Measurements from ENCODE around the gene CACNG3. TPM values are rescaled to one million over a fixed set of nuclear protein-coding genes. Genes with fewer than 3 reads are reported as not detected.
"Not testable (repeated sequence)": the region's sequence is repeated elsewhere in the genome, so short reads cannot be mapped to it uniquely, and the experiment has no call there.

The CACNG3 gene
- total RNA-seq, 1 donor from 2014 or later: not detected

GRCh38 chr16:24332582-24333090 lies 76.5 kb downstream of the CACNG3 start:
- H3K4me1 ChIP-seq: no peaks in the 10 kb centered on the region
- H3K9me3 ChIP-seq: no peaks in the 10 kb centered on the region
- DNase-seq (ENCODE audit: low spot score in 2 of 2): no peak
- H3K4me3 ChIP-seq: no peak overlapping the region
- H3K36me3 ChIP-seq: no peaks in the 10 kb centered on the region
- H3K27ac ChIP-seq: no peak overlapping the region
- no peaks in the 10 kb centered on the region for H3K27me3 ChIP-seq
- TF ChIP-seq, protein P1, sequence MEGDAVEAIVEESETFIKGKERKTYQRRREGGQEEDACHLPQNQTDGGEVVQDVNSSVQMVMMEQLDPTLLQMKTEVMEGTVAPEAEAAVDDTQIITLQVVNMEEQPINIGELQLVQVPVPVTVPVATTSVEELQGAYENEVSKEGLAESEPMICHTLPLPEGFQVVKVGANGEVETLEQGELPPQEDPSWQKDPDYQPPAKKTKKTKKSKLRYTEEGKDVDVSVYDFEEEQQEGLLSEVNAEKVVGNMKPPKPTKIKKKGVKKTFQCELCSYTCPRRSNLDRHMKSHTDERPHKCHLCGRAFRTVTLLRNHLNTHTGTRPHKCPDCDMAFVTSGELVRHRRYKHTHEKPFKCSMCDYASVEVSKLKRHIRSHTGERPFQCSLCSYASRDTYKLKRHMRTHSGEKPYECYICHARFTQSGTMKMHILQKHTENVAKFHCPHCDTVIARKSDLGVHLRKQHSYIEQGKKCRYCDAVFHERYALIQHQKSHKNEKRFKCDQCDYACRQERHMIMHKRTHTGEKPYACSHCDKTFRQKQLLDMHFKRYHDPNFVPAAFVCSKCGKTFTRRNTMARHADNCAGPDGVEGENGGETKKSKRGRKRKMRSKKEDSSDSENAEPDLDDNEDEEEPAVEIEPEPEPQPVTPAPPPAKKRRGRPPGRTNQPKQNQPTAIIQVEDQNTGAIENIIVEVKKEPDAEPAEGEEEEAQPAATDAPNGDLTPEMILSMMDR (IDR thresholded peaks at IDR 0.05): no peak
- intact Hi-C loops (cut with DNase I): no loop called here

- Histone ChIP-seq H3K27me3 (no peaks in the 10 kb centered on the region), H3K4me3 (no peak overlapping the region), H3K4me1 (no peaks in the 10 kb centered on the region), H3K36me3 (no peaks in the 10 kb centered on the region), H3K27ac (no peak overlapping the region), H3K9me3 (no peaks in the 10 kb centered on the region)
- no peak for DNase-seq (ENCODE audit: low spot score in 2 of 2)
- intact Hi-C loops (cut with DNase I): no loop called here
- TF ChIP-seq, protein P1 (IDR thresholded peaks at IDR 0.05): no peak
Measured at GRCh38 chr16:24336491-24336890, 80.4 kb downstream of the CACNG3 start.

DNA sequence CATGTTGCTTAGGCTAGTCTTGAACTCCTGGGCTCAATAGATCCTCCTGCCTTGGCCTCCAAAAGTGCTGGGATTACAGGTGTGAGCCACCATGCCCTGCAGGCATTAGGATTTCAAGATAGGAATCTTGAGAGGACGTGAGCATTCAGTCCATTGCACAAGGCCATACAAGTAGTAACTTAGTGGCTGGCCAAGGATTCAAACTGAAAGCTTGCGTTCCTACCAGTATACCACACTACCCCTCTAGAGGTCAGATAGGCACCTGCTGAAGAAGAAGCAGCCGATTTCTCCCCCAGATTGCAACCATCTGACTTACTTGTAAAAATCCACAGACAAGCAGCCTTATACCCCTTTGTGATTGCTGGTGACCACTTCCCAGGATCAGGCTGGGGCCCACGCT lies 80.9 kb downstream of the CACNG3 start:
- TF ChIP-seq, protein P1 (IDR thresholded peaks at IDR 0.05): no peak

DNA sequence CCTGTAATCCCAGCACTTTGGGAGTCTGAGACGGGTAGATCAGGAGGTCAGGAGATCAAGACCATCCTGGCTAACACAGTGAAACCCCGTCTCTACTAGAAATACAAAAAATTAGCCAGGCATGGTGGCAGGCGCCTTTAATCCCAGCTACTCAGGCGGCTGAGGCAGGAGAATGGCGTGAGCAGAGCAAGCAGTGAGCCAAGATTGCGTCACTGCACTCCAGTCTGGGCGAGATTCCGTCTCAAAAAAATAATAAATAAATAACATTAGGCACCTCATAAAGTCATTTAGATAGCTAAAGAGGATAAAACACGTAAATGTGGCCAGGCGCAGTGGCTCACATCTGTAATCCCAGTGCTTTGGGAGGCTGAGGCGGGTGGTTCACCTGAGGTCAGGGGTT lies 87.7 kb downstream of the CACNG3 start:
- DNase-seq (ENCODE audit: low spot score in 2 of 2); H3K4me3 ChIP-seq; H3K27ac ChIP-seq; H3K4me1 ChIP-seq; H3K9me3 ChIP-seq; H3K36me3 ChIP-seq; intact Hi-C loops (cut with DNase I); H3K27me3 ChIP-seq: not testable (repeated sequence)

More for the DNA sequence above, 80.9 kb downstream of the CACNG3 start:
- H3K36me3 ChIP-seq: no peaks in the 10 kb centered on the region
- no peak overlapping the region for H3K27ac ChIP-seq
- intact Hi-C loops (cut with DNase I): no loop called here
- H3K4me1 ChIP-seq: no peaks in the 10 kb centered on the region
- H3K27me3 ChIP-seq: no peaks in the 10 kb centered on the region
- H3K9me3 ChIP-seq: no peaks in the 10 kb centered on the region
- no peak for DNase-seq (ENCODE audit: low spot score in 2 of 2)
- H3K4me3 ChIP-seq: no peak overlapping the region

DNA sequence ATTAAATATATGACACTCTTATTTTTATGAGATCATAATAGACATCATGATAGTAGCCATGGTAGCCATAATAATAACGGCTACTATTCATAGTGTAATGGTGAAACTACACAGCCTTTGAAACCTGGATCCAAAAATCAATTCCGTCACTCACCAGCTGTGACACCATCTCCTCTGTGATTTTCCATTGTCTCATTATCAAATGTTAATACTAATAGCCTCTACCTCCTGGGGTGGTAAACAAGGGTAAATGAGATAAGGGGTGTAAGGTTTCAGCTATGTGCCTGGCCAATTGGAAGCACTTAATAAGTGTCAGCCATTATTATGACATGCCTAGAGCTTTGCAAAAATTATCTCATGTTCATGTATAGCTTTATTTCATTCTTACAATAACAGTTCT lies 88.6 kb downstream of the CACNG3 start:
- Histone ChIP-seq H3K9me3 (no peaks in the 10 kb centered on the region), H3K4me3 (no peak overlapping the region), H3K36me3 (no peaks in the 10 kb centered on the region), H3K4me1 (no peaks in the 10 kb centered on the region), H3K27ac (no peak overlapping the region), H3K27me3 (no peaks in the 10 kb centered on the region)
- no peak for DNase-seq (ENCODE audit: low spot score in 2 of 2)
- intact Hi-C loops (cut with DNase I): no loop called here
- TF ChIP-seq, protein P1 (IDR thresholded peaks at IDR 0.05): no peak

- H3K9me3 ChIP-seq: no peaks in the 10 kb centered on the region
- no peak overlapping the region for H3K27ac ChIP-seq
- no peaks in the 10 kb centered on the region for H3K36me3 ChIP-seq
- H3K4me1 ChIP-seq: no peaks in the 10 kb centered on the region
- DNase-seq (ENCODE audit: low spot score in 2 of 2): no peak
- H3K27me3 ChIP-seq: no peaks in the 10 kb centered on the region
- intact Hi-C loops (cut with DNase I): no loop called here
- TF ChIP-seq, protein P1 (IDR thresholded peaks at IDR 0.05): no peak
- H3K4me3 ChIP-seq: no peak overlapping the region
Measured at GRCh38 chr16:24345704-24346103, 89.6 kb downstream of the CACNG3 start.

All from ascending aorta (tissue), 2 donors.